CD4-positive, alpha-beta T cell (primary cell): ENCODE measurements around the gene WDR4. TPM values are rescaled to one million over a fixed set of nuclear protein-coding genes. Genes with fewer than 3 reads are reported as not detected.
"Not testable (repeated sequence)": the region's sequence is repeated elsewhere in the genome, so short reads cannot be mapped to it uniquely, and the experiment has no call there.

Experiments used
- ATAC-seq: fragments of 200-7000 bp; cut with Tn5 transposase; one replicate; pipeline ENCODE4 v1.10.0; 2022; ENCODE audit warnings: mild to moderate bottlenecking; ENCODE audit not compliant: poor library complexity
- CTCF ChIA-PET: fragments of 350-600 bp; sonication (Branson Sonifier 250); formaldehyde crosslinking; loops from one replicate; lab custom pipeline; 2021; ENCODE audit warnings: antibody characterized with exemption, inconsistent platforms; lab: Charles Lee
- POLR2A ChIA-PET: fragments of 350-600 bp; sonication (Branson Sonifier 250); formaldehyde crosslinking; loops from one replicate; lab custom pipeline; 2021; ENCODE audit warnings: antibody characterized with exemption, inconsistent platforms; lab: Charles Lee
- DNase-seq, 14 experiments: peaks; one replicate each; pipeline ENCODE4 v3.0.0-alpha.2; 2013 to 2020; ENCODE audit warnings: mixed read lengths in 2 of 14
- H3K27ac ChIP-seq, 2 donors: one replicate each; pipeline versions ENCODE4 v1.5.1 to v1.7.0; 2013; ENCODE audit warnings: low read length in 2 of 2, low read depth in 1 of 2, mild to moderate bottlenecking in 1 of 2
- H3K27me3 ChIP-seq, 2 experiments: 1 replicate in 1 of 2; 2 replicates in 1 of 2; pipeline versions ENCODE4 v1.6.1 to v1.7.0; 2013; ENCODE audit warnings: low read length in 2 of 2, control low read depth in 1 of 2, mild to moderate bottlenecking in 1 of 2, moderate library complexity in 1 of 2; ENCODE audit not compliant: insufficient read depth in 2 of 2, control insufficient read depth in 1 of 2
- H3K36me3 ChIP-seq: one replicate; pipeline ENCODE4 v1.6.1; 2013; ENCODE audit warnings: low read length, control low read depth; ENCODE audit not compliant: insufficient read depth
- H3K4me1 ChIP-seq: one replicate; pipeline ENCODE4 v1.6.1; 2013; ENCODE audit warnings: low read length, control low read depth; ENCODE audit not compliant: insufficient read depth
- H3K4me3 ChIP-seq: one replicate; pipeline ENCODE4 v1.5.1; 2013; ENCODE audit warnings: mild to moderate bottlenecking, low read length, moderate library complexity
- H3K9me3 ChIP-seq, 2 experiments: 1 replicate in 1 of 2; 2 replicates in 1 of 2; pipeline versions ENCODE4 v1.6.1 to v1.7.0; 2013; ENCODE audit warnings: low read length in 2 of 2, mild to moderate bottlenecking in 2 of 2, control low read depth in 1 of 2, moderate library complexity in 1 of 2; ENCODE audit not compliant: control insufficient read depth in 1 of 2, insufficient read depth in 1 of 2
- H3K27ac Mint-ChIP-seq: one replicate; pipeline ENCODE4 v1.8.0; 2020; ENCODE audit warnings: mixed read lengths
- H3K27me3 Mint-ChIP-seq: one replicate; pipeline ENCODE4 v1.8.0; 2021; ENCODE audit warnings: mixed read lengths
- H3K36me3 Mint-ChIP-seq: one replicate; pipeline ENCODE4 v1.8.0; 2021; ENCODE audit warnings: low read depth, mixed read lengths
- H3K4me1 Mint-ChIP-seq: one replicate; pipeline ENCODE4 v1.8.0; 2021; ENCODE audit warnings: low read depth, mixed read lengths
- H3K4me3 Mint-ChIP-seq: one replicate; pipeline ENCODE4 v1.8.0; 2020; ENCODE audit warnings: mild to moderate bottlenecking, mixed read lengths
- H3K9me3 Mint-ChIP-seq: one replicate; pipeline ENCODE4 v1.8.0; 2020; ENCODE audit warnings: mixed read lengths
- intact Hi-C, 2 experiments: fragments of 100-400 bp; cut with DNase I in 1 of 2; cut with micrococcal nuclease in 1 of 2; formaldehyde crosslinking; loops; one replicate each; pipeline versions ENCODE4 v1.15.1 to v1.9.0; 2023 to 2025; cut with DNase I, micrococcal nuclease
- total RNA-seq, 174 experiments: library from RNA in 2 of 174; stranded (reverse) in 2 of 174; gene quantifications; one replicate each; pipeline ENCODE4 v1.2.3 and lab custom pipeline; 2021 to 2026
- TF ChIP-seq, protein P1 (sequence below): fragments of 200-600 bp; IDR thresholded peaks from one replicate; pipeline ENCODE4 v1.8.0; 2022; ENCODE audit warnings: antibody characterized with exemption, mild to moderate bottlenecking

WDR4 gene
- total RNA-seq, 2 experiments from 2014 or later, result 11.3 to 12.9 TPM

DNA sequence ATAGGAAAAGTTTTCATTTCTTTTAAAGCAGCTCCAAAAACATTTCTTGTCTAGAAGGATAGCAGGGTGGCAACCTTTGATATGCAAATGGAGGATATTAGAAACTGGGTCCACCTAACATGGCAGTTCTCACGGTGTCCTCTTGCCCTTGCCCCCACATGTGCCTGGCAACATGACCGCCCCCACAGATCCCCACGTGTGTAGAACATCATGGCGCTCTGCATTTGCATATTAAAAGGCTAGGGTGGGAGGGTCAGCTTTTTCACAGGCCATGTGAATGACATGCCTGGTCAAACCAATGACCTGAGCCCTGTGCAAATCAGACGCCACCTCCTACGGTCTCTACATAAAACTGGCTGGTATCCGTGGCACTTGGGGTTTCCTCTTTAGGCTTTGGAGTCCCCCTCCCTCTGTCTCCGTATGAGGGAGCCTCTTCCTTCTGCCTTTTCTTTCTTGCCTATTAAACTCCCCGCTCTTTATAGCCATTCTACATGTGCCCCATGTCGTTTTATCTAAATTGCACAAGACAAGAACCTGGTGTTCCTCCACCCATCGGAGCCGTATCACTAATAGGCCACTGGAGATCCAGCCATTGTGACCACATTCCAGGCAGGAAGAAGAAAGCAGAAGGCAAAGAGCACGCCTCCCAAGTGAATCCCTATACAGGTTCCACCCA, 71.3 kb downstream of the WDR4 start:
- no peak overlapping the region for H3K27ac Mint-ChIP-seq
- no peaks in the 10 kb centered on the region for H3K9me3 ChIP-seq
- intact Hi-C loops, result no loop called here
- POLR2A ChIA-PET, result no interaction called here
- H3K4me1 ChIP-seq, result no peaks in the 10 kb centered on the region
- CTCF ChIA-PET, result no interaction called here
- DNase-seq (no peak), ATAC-seq (no peak)
- no peaks in the 10 kb centered on the region for H3K27me3 Mint-ChIP-seq
- TF ChIP-seq, protein P1, sequence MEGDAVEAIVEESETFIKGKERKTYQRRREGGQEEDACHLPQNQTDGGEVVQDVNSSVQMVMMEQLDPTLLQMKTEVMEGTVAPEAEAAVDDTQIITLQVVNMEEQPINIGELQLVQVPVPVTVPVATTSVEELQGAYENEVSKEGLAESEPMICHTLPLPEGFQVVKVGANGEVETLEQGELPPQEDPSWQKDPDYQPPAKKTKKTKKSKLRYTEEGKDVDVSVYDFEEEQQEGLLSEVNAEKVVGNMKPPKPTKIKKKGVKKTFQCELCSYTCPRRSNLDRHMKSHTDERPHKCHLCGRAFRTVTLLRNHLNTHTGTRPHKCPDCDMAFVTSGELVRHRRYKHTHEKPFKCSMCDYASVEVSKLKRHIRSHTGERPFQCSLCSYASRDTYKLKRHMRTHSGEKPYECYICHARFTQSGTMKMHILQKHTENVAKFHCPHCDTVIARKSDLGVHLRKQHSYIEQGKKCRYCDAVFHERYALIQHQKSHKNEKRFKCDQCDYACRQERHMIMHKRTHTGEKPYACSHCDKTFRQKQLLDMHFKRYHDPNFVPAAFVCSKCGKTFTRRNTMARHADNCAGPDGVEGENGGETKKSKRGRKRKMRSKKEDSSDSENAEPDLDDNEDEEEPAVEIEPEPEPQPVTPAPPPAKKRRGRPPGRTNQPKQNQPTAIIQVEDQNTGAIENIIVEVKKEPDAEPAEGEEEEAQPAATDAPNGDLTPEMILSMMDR, result no peak
- no peak overlapping the region for H3K4me3 ChIP-seq
- H3K4me3 Mint-ChIP-seq, result no peak overlapping the region
- no peaks in the 10 kb centered on the region for H3K4me1 Mint-ChIP-seq
- H3K9me3 Mint-ChIP-seq, result no peaks in the 10 kb centered on the region
- H3K36me3 ChIP-seq, result no peaks in the 10 kb centered on the region
- H3K27me3 ChIP-seq, result no peaks in the 10 kb centered on the region
- no peak overlapping the region for H3K27ac ChIP-seq
- no peaks in the 10 kb centered on the region for H3K36me3 Mint-ChIP-seq

DNA sequence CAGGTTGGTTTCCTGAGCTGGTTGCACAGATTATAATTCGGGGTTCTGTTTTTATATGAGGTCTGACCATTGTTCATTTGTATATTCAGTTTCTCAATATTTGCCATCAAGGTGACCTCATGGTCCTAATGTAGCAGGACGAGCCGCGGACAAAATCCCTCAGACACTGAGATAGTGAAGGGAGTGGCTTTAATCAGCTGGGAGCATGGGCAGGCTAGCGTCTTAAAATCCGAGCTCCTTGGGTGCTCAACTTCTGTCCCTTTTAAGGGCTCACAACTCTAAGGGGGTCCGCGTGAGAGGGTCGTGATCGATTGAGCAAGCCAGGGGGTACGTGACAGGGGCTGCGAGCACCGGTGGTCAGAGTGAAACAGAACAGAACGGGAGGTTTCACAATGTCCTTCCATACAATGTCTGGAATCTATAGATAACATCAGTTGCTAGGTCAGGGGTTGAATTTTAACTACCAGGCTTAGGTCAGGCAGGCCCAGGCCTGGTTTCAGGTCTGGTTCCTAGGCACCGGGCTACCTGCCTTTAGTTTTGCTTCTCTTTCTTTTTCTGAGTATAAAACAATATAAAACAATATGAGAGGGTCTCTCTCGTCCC, 71.9 kb downstream of the WDR4 start:
- POLR2A ChIA-PET, H3K9me3 ChIP-seq, CTCF ChIA-PET, H3K36me3 ChIP-seq, DNase-seq, H3K27ac Mint-ChIP-seq, H3K27me3 ChIP-seq, H3K9me3 Mint-ChIP-seq, H3K4me3 ChIP-seq, H3K27ac ChIP-seq, ATAC-seq, intact Hi-C loops, H3K4me1 ChIP-seq, H3K36me3 Mint-ChIP-seq, H3K4me1 Mint-ChIP-seq, H3K27me3 Mint-ChIP-seq, H3K4me3 Mint-ChIP-seq: not testable (repeated sequence)

DNA sequence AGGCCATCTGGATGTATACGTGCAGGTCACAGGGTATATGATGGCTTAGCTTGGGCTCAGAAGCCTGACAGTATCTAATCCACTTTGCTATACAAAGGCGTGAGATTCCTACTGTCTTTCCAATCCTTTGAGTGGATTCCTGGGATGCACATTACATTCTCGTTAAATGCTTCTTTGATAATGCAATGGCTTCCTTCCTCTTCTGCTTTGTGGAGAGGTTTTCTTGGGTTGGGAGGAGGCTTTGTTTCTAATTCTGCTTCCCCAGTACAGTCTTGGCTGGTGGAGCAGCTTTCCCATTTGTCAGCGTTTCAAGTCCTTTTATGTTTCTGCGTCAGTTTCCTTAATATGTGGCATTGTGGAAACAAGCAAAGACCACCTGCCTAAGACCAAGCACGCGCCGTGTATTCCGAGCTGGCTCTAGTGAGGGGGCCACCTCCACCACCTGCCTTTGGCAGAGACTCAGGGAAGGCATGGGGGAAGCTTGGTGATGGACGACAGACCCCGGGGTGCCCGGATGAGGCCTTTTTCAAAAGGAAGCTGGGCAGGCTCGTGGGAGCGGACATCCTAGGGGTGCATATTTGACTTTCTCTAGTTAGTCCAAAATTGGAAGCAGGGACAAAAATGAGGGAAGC, 72.7 kb downstream of the WDR4 start:
- Histone ChIP-seq H3K36me3 (no peaks in the 10 kb centered on the region), H3K4me1 (no peaks in the 10 kb centered on the region), H3K9me3 (no peaks in the 10 kb centered on the region), H3K27me3 (no peaks in the 10 kb centered on the region), H3K4me3 (no peak overlapping the region), H3K27ac (no peak overlapping the region)
- intact Hi-C loops, result no loop called here
- DNase-seq (no peak), ATAC-seq (no peak)
- TF ChIP-seq, protein P1, result no peak
- Mint-ChIP-seq H3K36me3 (no peaks in the 10 kb centered on the region), H3K4me3 (no peak overlapping the region), H3K4me1 (no peaks in the 10 kb centered on the region), H3K27me3 (no peaks in the 10 kb centered on the region), H3K9me3 (no peaks in the 10 kb centered on the region), H3K27ac (no peak overlapping the region)
- ChIA-PET CTCF (no interaction called here), POLR2A (no interaction called here)

DNA sequence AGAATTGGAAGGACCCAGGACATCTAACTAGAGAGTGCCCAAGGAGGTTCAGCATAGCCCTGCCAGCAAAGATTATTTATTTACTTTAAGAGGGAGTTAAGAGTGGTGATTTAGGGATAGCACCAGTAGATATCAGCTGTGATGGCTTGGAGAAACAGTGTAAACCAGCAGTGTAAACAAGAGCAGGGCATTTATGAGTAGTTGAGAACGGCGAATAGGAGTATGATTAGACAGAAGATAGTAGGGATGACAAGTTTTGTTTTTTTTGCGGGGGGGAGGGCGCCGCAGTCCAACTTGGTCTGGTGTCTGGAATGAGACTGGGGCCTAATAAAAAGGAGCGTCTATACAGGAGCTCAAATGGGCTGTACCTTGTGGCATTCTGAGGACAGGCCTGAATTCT, 77.7 kb downstream of the WDR4 start:
- DNase-seq, H3K4me1 Mint-ChIP-seq, H3K4me3 ChIP-seq, H3K27ac Mint-ChIP-seq, H3K9me3 ChIP-seq, H3K27me3 ChIP-seq, H3K27me3 Mint-ChIP-seq, H3K4me1 ChIP-seq, H3K36me3 ChIP-seq, H3K9me3 Mint-ChIP-seq, H3K4me3 Mint-ChIP-seq, ATAC-seq, H3K27ac ChIP-seq, intact Hi-C loops, CTCF ChIA-PET, H3K36me3 Mint-ChIP-seq, POLR2A ChIA-PET: not testable (repeated sequence)
